ENCODE data around the gene SYNGAP1.
"Not testable (repeated sequence)": the region's sequence is repeated elsewhere in the genome, so short reads cannot be mapped to it uniquely, and the experiment has no call there.

Gene SYNGAP1

GRCh38 chr6:33391922-33392594 is 27.8 kb upstream of the SYNGAP1 start:
- no peak for TF ChIP-seq CTCF (IDR thresholded peaks at IDR 0.05; ENCODE audit: control extremely low read depth, extremely low read depth, low read depth, missing control alignments)
- ChIA-PET POLR2A (no interaction called here), CTCF (interaction anchor here (1.1 to 1.7 kb wide), 2 partner anchors 17 to 18 kb away, joined by 3 to 5 read pairs; partner anchors contain the start of gene PHF1)
- DNase-seq (ENCODE audit: extremely low spot score): peak; percentile 40

GRCh38 chr6:33392595-33392948 is 27.3 kb upstream of the SYNGAP1 start:
- no peak for DNase-seq (ENCODE audit: extremely low spot score)
- ChIA-PET CTCF (interaction anchor here (1.1 to 1.7 kb wide), 2 partner anchors 16 to 18 kb away, joined by 3 to 5 read pairs; partner anchors contain the start of gene PHF1), POLR2A (no interaction called here)
- TF ChIP-seq CTCF (IDR thresholded peaks at IDR 0.05; ENCODE audit: control extremely low read depth, extremely low read depth, low read depth, missing control alignments): no peak

- no peak for TF ChIP-seq CTCF (IDR thresholded peaks at IDR 0.05; ENCODE audit: control extremely low read depth, extremely low read depth, low read depth, missing control alignments)
- ChIA-PET CTCF (interaction anchor here (1.1 to 1.7 kb wide), 2 partner anchors 16 to 17 kb away, joined by 3 to 5 read pairs; partner anchors contain the start of gene PHF1), POLR2A (no interaction called here)
- no peak for DNase-seq (ENCODE audit: extremely low spot score)
Observed at GRCh38 chr6:33392979-33393378, 26.9 kb upstream of the SYNGAP1 start.

GRCh38 chr6:33397541-33397940 is 22.3 kb upstream of the SYNGAP1 start:
- no peak for DNase-seq (ENCODE audit: extremely low spot score)
- POLR2A ChIA-PET: interaction anchor here (0.5 kb wide), 1 partner anchor 170 kb away, joined by 3 read pairs; no protein-coding TSS in a partner anchor
- TF ChIP-seq CTCF (IDR thresholded peaks at IDR 0.05; ENCODE audit: control extremely low read depth, extremely low read depth, low read depth, missing control alignments): no peak
- CTCF ChIA-PET: interaction anchor here (1.4 kb wide), 1 partner anchor 10 kb away, joined by 5 read pairs; no protein-coding TSS in a partner anchor

GRCh38 chr6:33398601-33399000 is 21.3 kb upstream of the SYNGAP1 start:
- CTCF ChIA-PET: interaction anchor here (1.4 kb wide), 1 partner anchor 9 kb away, joined by 5 read pairs; no protein-coding TSS in a partner anchor
- POLR2A ChIA-PET: interaction anchor here (0.7 kb wide), 1 partner anchor 28 kb away, joined by 3 read pairs; no protein-coding TSS in a partner anchor
- DNase-seq (ENCODE audit: extremely low spot score): not testable (repeated sequence)

- DNase-seq (ENCODE audit: extremely low spot score); POLR2A ChIA-PET; CTCF ChIA-PET: not testable (repeated sequence)
Observed at GRCh38 chr6:33399881-33400280, 20.0 kb upstream of the SYNGAP1 start.

GRCh38 chr6:33404884-33405283 is 15.0 kb upstream of the SYNGAP1 start:
- no peak for TF ChIP-seq CTCF (IDR thresholded peaks at IDR 0.05; ENCODE audit: control extremely low read depth, extremely low read depth, low read depth, missing control alignments)
- no peak for DNase-seq (ENCODE audit: extremely low spot score)
- CTCF ChIA-PET: no interaction called here
- POLR2A ChIA-PET: no interaction called here

All from GM10248 (cell line).